Keratinocyte (primary cell): ENCODE results near the gene TRIM43. TPM values are rescaled to one million over a fixed set of nuclear protein-coding genes. Genes with fewer than 3 reads are reported as not detected.

Experiments used
- polyA plus RNA-seq, 5 experiments: library from polyadenylated mRNA; depleted of rRNA in 3 of 5; stranded (reverse) in 3 of 5; stranded (forward) in 1 of 5; unstranded in 1 of 5; fragments of >200 nt; gene quantifications; 1 replicate in 1 of 5; 2 replicates in 3 of 5; 3 replicates in 1 of 5; pipeline versions ENCODE4 v1.2.1 to v1.2.3, GENCODE V29; 2011 to 2012; ENCODE audit warnings: missing spikeins in 2 of 5, low read depth in 1 of 5, low replicate concordance in 1 of 5
- small RNA-seq, 3 experiments: library from RNA; depleted of rRNA; stranded (forward); fragments of <200 nt; gene quantifications; one replicate each; pipeline ENCODE3, GENCODE V24; 2012; ENCODE audit warnings: low read depth in 3 of 3, low replicate concordance in 1 of 3; ENCODE audit not compliant: insufficient read length in 3 of 3

The TRIM43 gene
- polyA plus RNA-seq, 1 donor (not counting 4 experiments of a cell fraction or from before 2014, with no cell fraction given), result not detected

Small RNA genes within 50 kb of the gene (small RNA-seq; reads per million reads assigned to genes)
- gene AC009237.4 (0 reads per million in 3 experiments), gene AC009237.7 (0 reads per million in 3 experiments)

Other genes starting within 250 kb of the TRIM43 start
- 25.0 to 28.2 TPM (median 27.2 TPM) in 3 replicates for gene FAHD2A, start 189.3 kb upstream of the TRIM43 start, polyA plus RNA-seq
- not detected in 3 replicates for gene TRIM43B, start 107.2 kb upstream of the TRIM43 start, polyA plus RNA-seq